ENCODE data around the gene AKR1B1.

The AKR1B1 gene

GRCh38 chr7:134440067-134440466 is 18.8 kb downstream of the AKR1B1 start:
- Histone ChIP-seq H3K79me2 (ENCODE audit: insufficient read depth, low read depth) (no peaks in the 10 kb centered on the region), H3K36me3 (ENCODE audit: insufficient read depth) (no peaks in the 10 kb centered on the region), H3K9ac (no peak overlapping the region), H3K4me2 (no peak overlapping the region), H3K27ac (no peak overlapping the region), H3K4me3 (IDR thresholded peaks at IDR 0.05; ENCODE audit: insufficient read depth, low read depth, low read length) (no peak overlapping the region), H4K20me1 (ENCODE audit: insufficient read depth) (no peaks in the 10 kb centered on the region), H2AFZ (ENCODE audit: low read depth) (no peak overlapping the region), H3K4me1 (ENCODE audit: low read depth, poor library complexity, severe bottlenecking) (no peaks in the 10 kb centered on the region), H3K27me3 (ENCODE audit: insufficient read depth, low read depth) (no peaks in the 10 kb centered on the region)
- TF ChIP-seq CTCF (conservative IDR thresholded peaks at IDR 0.05; ENCODE audit: low read depth, low read length) = no peak

- Histone ChIP-seq H3K9ac (no peak overlapping the region), H3K27ac (no peak overlapping the region), H3K79me2 (ENCODE audit: insufficient read depth, low read depth) (no peaks in the 10 kb centered on the region), H3K4me2 (no peak overlapping the region), H3K4me1 (ENCODE audit: low read depth, poor library complexity, severe bottlenecking) (no peaks in the 10 kb centered on the region), H3K27me3 (ENCODE audit: insufficient read depth, low read depth) (no peaks in the 10 kb centered on the region), H4K20me1 (ENCODE audit: insufficient read depth) (no peaks in the 10 kb centered on the region), H3K36me3 (ENCODE audit: insufficient read depth) (no peaks in the 10 kb centered on the region), H3K4me3 (IDR thresholded peaks at IDR 0.05; ENCODE audit: insufficient read depth, low read depth, low read length) (no peak overlapping the region), H2AFZ (ENCODE audit: low read depth) (no peak overlapping the region)
- TF ChIP-seq CTCF (conservative IDR thresholded peaks at IDR 0.05; ENCODE audit: low read depth, low read length) = no peak
Measured at GRCh38 chr7:134438946-134439345, 20.0 kb downstream of the AKR1B1 start.

- Histone ChIP-seq H3K36me3 (ENCODE audit: insufficient read depth) (no peaks in the 10 kb centered on the region), H4K20me1 (ENCODE audit: insufficient read depth) (no peaks in the 10 kb centered on the region), H3K4me2 (no peak overlapping the region), H3K4me1 (ENCODE audit: low read depth, poor library complexity, severe bottlenecking) (peaks cover 10% of the 10 kb centered on the region), H3K27ac (no peak overlapping the region), H3K4me3 (IDR thresholded peaks at IDR 0.05; ENCODE audit: insufficient read depth, low read depth, low read length) (no peak overlapping the region), H3K27me3 (ENCODE audit: insufficient read depth, low read depth) (no peaks in the 10 kb centered on the region), H3K9ac (no peak overlapping the region), H3K79me2 (ENCODE audit: insufficient read depth, low read depth) (no peaks in the 10 kb centered on the region), H2AFZ (ENCODE audit: low read depth) (no peak overlapping the region)
- TF ChIP-seq CTCF (conservative IDR thresholded peaks at IDR 0.05; ENCODE audit: low read depth, low read length) = no peak
Measured at GRCh38 chr7:134435161-134435920, 23.6 kb downstream of the AKR1B1 start.

DNA sequence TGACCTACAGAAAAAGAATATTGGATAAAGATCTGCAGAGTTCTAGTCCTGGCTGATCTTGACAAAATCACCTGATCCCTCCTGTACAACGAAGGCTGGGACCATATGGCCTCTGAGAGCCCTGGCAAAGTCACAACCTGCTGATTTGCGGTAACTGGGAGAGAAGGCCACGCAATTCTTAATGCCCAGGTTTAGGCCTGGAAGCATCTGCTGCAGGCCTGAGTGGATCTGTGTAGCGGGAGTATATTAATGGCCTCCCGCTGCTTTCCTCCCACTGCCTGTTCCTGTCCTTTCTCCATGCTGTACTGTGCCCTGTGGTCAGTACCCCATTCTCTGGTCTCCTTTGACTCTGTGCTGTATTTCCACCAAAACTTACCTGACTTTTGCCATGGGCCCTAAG is 24.2 kb downstream of the AKR1B1 start:
- no peaks in the 10 kb centered on the region for H3K36me3 ChIP-seq (ENCODE audit: insufficient read depth)
- no peak overlapping the region for H3K27ac ChIP-seq
- H3K4me3 ChIP-seq (IDR thresholded peaks at IDR 0.05; ENCODE audit: insufficient read depth, low read depth, low read length) = no peak overlapping the region
- H2AFZ ChIP-seq (ENCODE audit: low read depth) = no peak overlapping the region
- H3K4me2 ChIP-seq = no peak overlapping the region
- H3K4me1 ChIP-seq (ENCODE audit: low read depth, poor library complexity, severe bottlenecking) = peaks cover 10% of the 10 kb centered on the region
- no peaks in the 10 kb centered on the region for H3K27me3 ChIP-seq (ENCODE audit: insufficient read depth, low read depth)
- H3K79me2 ChIP-seq (ENCODE audit: insufficient read depth, low read depth) = no peaks in the 10 kb centered on the region
- no peak for TF ChIP-seq CTCF (conservative IDR thresholded peaks at IDR 0.05; ENCODE audit: low read depth, low read length)
- no peak overlapping the region for H3K9ac ChIP-seq
- no peaks in the 10 kb centered on the region for H4K20me1 ChIP-seq (ENCODE audit: insufficient read depth)
